A673 (cell line): ENCODE results near the gene SFXN1. TPM values are rescaled to one million over a fixed set of nuclear protein-coding genes. Genes with fewer than 3 reads are reported as not detected.

Experiments used
- BruUV-seq: library from RNA; stranded (reverse); fragments of 400-500 nt; replicated peaks from 2 replicates; lab custom pipeline; 2021; lab: Mats Ljungman, UMichigan
- CTCF ChIA-PET: fragments of 300-600 bp; sonication (Branson Sonifier 250); formaldehyde crosslinking; loops from one replicate; lab custom pipeline; 2022; ENCODE audit warnings: antibody characterized with exemption; lab: Charles Lee
- POLR2A ChIA-PET: fragments of 300-600 bp; sonication (Branson Sonifier 250); formaldehyde crosslinking; loops from one replicate; lab custom pipeline; 2022; ENCODE audit warnings: antibody characterized with exemption; ENCODE audit not compliant: low non-redundant PET; lab: Charles Lee
- DNase-seq: peaks from one replicate; pipeline ENCODE4 v3.0.0-alpha.2; 2015; ENCODE audit warnings: low spot score
- H3K27ac ChIP-seq: fragments of 200-600 bp; sonication (generic); 2 replicates; pipeline ENCODE4 v1.5.1; 2016; ENCODE audit warnings: mixed run types, low read depth, mild to moderate bottlenecking, mixed read lengths, antibody characterized with exemption, low read length; ENCODE audit not compliant: poor library complexity, severe bottlenecking
- H3K27me3 ChIP-seq: fragments of 200-600 bp; sonication (generic); replicated peaks from 2 replicates; pipeline ENCODE4 v1.6.1; 2017; ENCODE audit warnings: mixed run types, low read depth, mild to moderate bottlenecking, mixed read lengths, antibody characterized with exemption, low read length; ENCODE audit not compliant: insufficient read depth, poor library complexity
- H3K36me3 ChIP-seq: fragments of 200-600 bp; sonication (generic); 2 replicates; pipeline ENCODE4 v1.6.1; 2016; ENCODE audit warnings: mixed run types, mild to moderate bottlenecking, mixed read lengths, antibody characterized with exemption, low read length; ENCODE audit not compliant: insufficient read depth, poor library complexity, severe bottlenecking
- H3K4me1 ChIP-seq: fragments of 200-600 bp; sonication (generic); 2 replicates; pipeline ENCODE4 v1.6.1; 2017; ENCODE audit warnings: mixed run types, mild to moderate bottlenecking, mixed read lengths, antibody characterized with exemption, low read length; ENCODE audit not compliant: insufficient read depth, poor library complexity, severe bottlenecking
- H3K4me3 ChIP-seq: fragments of 200-600 bp; sonication (generic); 2 replicates; pipeline ENCODE4 v1.5.1; 2016; ENCODE audit warnings: low read depth, mixed run types, mild to moderate bottlenecking, mixed read lengths, low read length; ENCODE audit not compliant: poor library complexity, severe bottlenecking
- H3K9me3 ChIP-seq: fragments of 200-600 bp; sonication (generic); 2 replicates; pipeline ENCODE4 v1.6.1; 2016; ENCODE audit warnings: mixed run types, low read depth, mild to moderate bottlenecking, mixed read lengths, antibody characterized with exemption, low read length; ENCODE audit not compliant: poor library complexity, severe bottlenecking
- CTCF ChIP-seq: fragments of 300-800, 200-600 bp; sonication (generic); conservative IDR thresholded peaks from 2 replicates; pipeline ENCODE4 v1.5.1; 2017; ENCODE audit warnings: low read depth, mild to moderate bottlenecking, antibody characterized with exemption, low read length, moderate library complexity, mixed read lengths
- EZH2 ChIP-seq: fragments of 200-600 bp; sonication (generic); IDR thresholded peaks from 2 replicates; pipeline ENCODE4 v1.6.1; 2017; ENCODE audit warnings: borderline replicate concordance, low read depth, mild to moderate bottlenecking, mixed read lengths, antibody characterized with exemption, low read length; ENCODE audit not compliant: poor library complexity, severe bottlenecking
- intact Hi-C: fragments of 100-400 bp; cut with micrococcal nuclease; formaldehyde crosslinking; loops from one replicate; pipeline ENCODE4 v1.10.0; 2022; ENCODE audit not compliant: unreplicated experiment
- total RNA-seq: library from RNA; stranded (reverse); gene quantifications from 2 replicates; pipeline ENCODE4 v1.2.3, GENCODE V29; 2021

SFXN1 gene
- total RNA-seq, 1 experiment from 2014 or later, result 108 TPM

GRCh38 chr5:175469916-175470315 is 8.4 kb upstream of the SFXN1 start:
- POLR2A ChIA-PET, result no interaction called here

GRCh38 chr5:175470781-175471180 is 7.6 kb upstream of the SFXN1 start:
- ChIA-PET POLR2A (no interaction called here), CTCF (no interaction called here)
- TF ChIP-seq CTCF, result no peak
- no peak for TF ChIP-seq EZH2
- H3K4me1 ChIP-seq, result no peaks in the 10 kb centered on the region
- no peak overlapping the region for H3K27ac ChIP-seq
- no TSS peak for BruUV-seq
- H3K27me3 ChIP-seq, result peaks cover 36% of the 10 kb centered on the region
- DNase-seq, result no peak
- no peak overlapping the region for H3K4me3 ChIP-seq
- intact Hi-C loops, result no loop called here
- H3K9me3 ChIP-seq, result no peaks in the 10 kb centered on the region
- no peaks in the 10 kb centered on the region for H3K36me3 ChIP-seq

More at GRCh38 chr5:175469916-175470315, 8.4 kb upstream of the SFXN1 start:
- H3K27ac ChIP-seq, result no peak overlapping the region
- intact Hi-C loops, result no loop called here
- DNase-seq, result no peak
- H3K27me3 ChIP-seq, result peaks cover 29% of the 10 kb centered on the region
- H3K4me1 ChIP-seq, result no peaks in the 10 kb centered on the region
- no peaks in the 10 kb centered on the region for H3K36me3 ChIP-seq
- no TSS peak for BruUV-seq
- TF ChIP-seq EZH2 (no peak), CTCF (no peak)
- no peak overlapping the region for H3K4me3 ChIP-seq
- CTCF ChIA-PET, result no interaction called here
- no peaks in the 10 kb centered on the region for H3K9me3 ChIP-seq

- no peak for TF ChIP-seq CTCF
- no peak for TF ChIP-seq EZH2
- DNase-seq, result no peak
- CTCF ChIA-PET, result no interaction called here
- Histone ChIP-seq H3K36me3 (no peaks in the 10 kb centered on the region), H3K27ac (no peak overlapping the region), H3K9me3 (no peaks in the 10 kb centered on the region), H3K4me1 (no peaks in the 10 kb centered on the region), H3K27me3 (peaks cover 40% of the 10 kb centered on the region), H3K4me3 (no peak overlapping the region)
- POLR2A ChIA-PET, result no interaction called here
- intact Hi-C loops, result no loop called here
- BruUV-seq, result no TSS peak
Observed at GRCh38 chr5:175471196-175471595, 7.2 kb upstream of the SFXN1 start.
